BE2C (cell line): ENCODE measurements around the gene NTSR2.

Source experiments
- DNase-seq: peaks from one replicate; pipeline ENCODE4 v3.0.0-alpha.2; 2020
- H3K27me3 ChIP-seq: fragments of 250-450 bp; sonication (Bioruptor Pico); 2 replicates; pipeline ENCODE4 v1.5.1; 2020; ENCODE audit warnings: mild to moderate bottlenecking
- H3K36me3 ChIP-seq: fragments of 250-450 bp; sonication (Bioruptor Pico); 2 replicates; pipeline ENCODE4 v1.5.1; 2020; ENCODE audit warnings: mild to moderate bottlenecking
- H3K4me1 ChIP-seq: fragments of 250-450 bp; sonication (Bioruptor Pico); 2 replicates; pipeline ENCODE4 v1.5.1; 2020
- H3K4me3 ChIP-seq: 2 replicates; pipeline ENCODE4 v1.5.1; 2011; ENCODE audit warnings: low read depth, low read length
- H3K9me3 ChIP-seq: fragments of 250-450 bp; sonication (Bioruptor Pico); 2 replicates; pipeline ENCODE4 v1.5.1; 2020
- CTCF ChIP-seq: IDR thresholded peaks from 2 replicates; pipeline ENCODE4 v1.5.1; 2012; ENCODE audit warnings: mild to moderate bottlenecking, low read depth, low read length

The NTSR2 gene

GRCh38 chr2:11658208-11659114 lies 11.5 kb downstream of the NTSR2 start:
- no peak for DNase-seq

GRCh38 chr2:11657646-11658045 lies 12.3 kb downstream of the NTSR2 start:
- DNase-seq, result no peak
- H3K9me3 ChIP-seq, result no peaks in the 10 kb centered on the region
- no peaks in the 10 kb centered on the region for H3K36me3 ChIP-seq
- no peak for TF ChIP-seq CTCF
- H3K4me1 ChIP-seq, result no peaks in the 10 kb centered on the region
- H3K4me3 ChIP-seq, result no peak overlapping the region
- H3K27me3 ChIP-seq, result no peaks in the 10 kb centered on the region

More at GRCh38 chr2:11658208-11659114, 11.5 kb downstream of the NTSR2 start:
- H3K36me3 ChIP-seq, result no peaks in the 10 kb centered on the region
- H3K4me3 ChIP-seq, result no peak overlapping the region
- H3K27me3 ChIP-seq, result no peaks in the 10 kb centered on the region
- no peaks in the 10 kb centered on the region for H3K4me1 ChIP-seq
- no peak for TF ChIP-seq CTCF
- H3K9me3 ChIP-seq, result no peaks in the 10 kb centered on the region

GRCh38 chr2:11657195-11657594 lies 12.8 kb downstream of the NTSR2 start:
- Histone ChIP-seq H3K4me1 (no peaks in the 10 kb centered on the region), H3K36me3 (no peaks in the 10 kb centered on the region), H3K27me3 (no peaks in the 10 kb centered on the region), H3K9me3 (no peaks in the 10 kb centered on the region), H3K4me3 (no peak overlapping the region)
- no peak for TF ChIP-seq CTCF
- DNase-seq, result no peak

GRCh38 chr2:11656671-11657101 lies 13.3 kb downstream of the NTSR2 start:
- Histone ChIP-seq H3K36me3 (no peaks in the 10 kb centered on the region), H3K27me3 (no peaks in the 10 kb centered on the region), H3K4me3 (no peak overlapping the region), H3K4me1 (no peaks in the 10 kb centered on the region), H3K9me3 (no peaks in the 10 kb centered on the region)
- DNase-seq, result no peak
- no peak for TF ChIP-seq CTCF

- H3K36me3 ChIP-seq, result no peaks in the 10 kb centered on the region
- no peaks in the 10 kb centered on the region for H3K9me3 ChIP-seq
- no peak for TF ChIP-seq CTCF
- H3K4me3 ChIP-seq, result no peak overlapping the region
- no peaks in the 10 kb centered on the region for H3K4me1 ChIP-seq
- no peak for DNase-seq
- no peaks in the 10 kb centered on the region for H3K27me3 ChIP-seq
Measured at GRCh38 chr2:11656252-11656651, 13.7 kb downstream of the NTSR2 start.

GRCh38 chr2:11655495-11655894 lies 14.5 kb downstream of the NTSR2 start:
- TF ChIP-seq CTCF, result no peak
- no peak for DNase-seq
- Histone ChIP-seq H3K4me3 (no peak overlapping the region), H3K9me3 (no peaks in the 10 kb centered on the region), H3K27me3 (no peaks in the 10 kb centered on the region), H3K36me3 (no peaks in the 10 kb centered on the region), H3K4me1 (no peaks in the 10 kb centered on the region)
